ENCODE data around the gene BHLHE40.

DNA sequence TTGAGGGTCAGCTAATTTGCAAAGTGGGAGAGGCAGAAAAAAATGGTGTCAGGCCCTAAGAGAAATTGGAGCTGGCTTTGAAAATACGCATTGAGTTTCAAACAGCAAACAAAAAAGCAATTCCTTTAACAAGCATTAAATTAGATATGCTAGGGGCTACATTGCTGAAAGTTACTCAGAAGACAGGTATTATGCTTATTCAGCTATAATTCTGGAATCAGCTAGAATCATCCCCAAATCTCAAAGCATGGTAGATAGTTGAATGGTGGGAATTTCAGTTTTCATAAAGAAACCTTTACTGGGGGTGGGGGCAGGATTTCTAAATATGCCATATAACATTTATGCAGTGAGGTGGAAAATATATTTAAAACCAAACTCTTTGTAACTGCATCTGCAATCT, 50.5 kb downstream of the BHLHE40 start:
- TF ChIP-seq, protein P1, sequence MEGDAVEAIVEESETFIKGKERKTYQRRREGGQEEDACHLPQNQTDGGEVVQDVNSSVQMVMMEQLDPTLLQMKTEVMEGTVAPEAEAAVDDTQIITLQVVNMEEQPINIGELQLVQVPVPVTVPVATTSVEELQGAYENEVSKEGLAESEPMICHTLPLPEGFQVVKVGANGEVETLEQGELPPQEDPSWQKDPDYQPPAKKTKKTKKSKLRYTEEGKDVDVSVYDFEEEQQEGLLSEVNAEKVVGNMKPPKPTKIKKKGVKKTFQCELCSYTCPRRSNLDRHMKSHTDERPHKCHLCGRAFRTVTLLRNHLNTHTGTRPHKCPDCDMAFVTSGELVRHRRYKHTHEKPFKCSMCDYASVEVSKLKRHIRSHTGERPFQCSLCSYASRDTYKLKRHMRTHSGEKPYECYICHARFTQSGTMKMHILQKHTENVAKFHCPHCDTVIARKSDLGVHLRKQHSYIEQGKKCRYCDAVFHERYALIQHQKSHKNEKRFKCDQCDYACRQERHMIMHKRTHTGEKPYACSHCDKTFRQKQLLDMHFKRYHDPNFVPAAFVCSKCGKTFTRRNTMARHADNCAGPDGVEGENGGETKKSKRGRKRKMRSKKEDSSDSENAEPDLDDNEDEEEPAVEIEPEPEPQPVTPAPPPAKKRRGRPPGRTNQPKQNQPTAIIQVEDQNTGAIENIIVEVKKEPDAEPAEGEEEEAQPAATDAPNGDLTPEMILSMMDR (IDR thresholded peaks at IDR 0.05; ENCODE audit: low read length): no peak
- TF ChIP-seq EZH2 (optimal IDR thresholded peaks at IDR 0.05; ENCODE audit: low read depth, low read length): no peak
